Breast epithelium (tissue), 4 donors: ENCODE measurements around the gene SIGLEC11. TPM values are rescaled to one million over a fixed set of nuclear protein-coding genes. Genes with fewer than 3 reads are reported as not detected.

ENCODE experiments used
- DNase-seq, 2 donors: peaks; one replicate each; pipeline ENCODE4 v3.0.0-alpha.2; 2019; ENCODE audit warnings: low spot score in 2 of 2
- H3K27ac ChIP-seq, 2 donors: fragments of 200-600 bp; sonication (generic) in 1 of 2; one replicate each; pipeline ENCODE4 v1.5.1; 2016 to 2019; ENCODE audit warnings: mild to moderate bottlenecking in 1 of 2
- H3K27me3 ChIP-seq, 2 donors: fragments of 200-600 bp; sonication (generic) in 1 of 2; one replicate each; pipeline versions ENCODE4 v1.5.1 to v1.6.0; 2017 to 2019; ENCODE audit warnings: control low read depth in 1 of 2, mild to moderate bottlenecking in 1 of 2
- H3K36me3 ChIP-seq: fragments of 200-600 bp; one replicate; pipeline ENCODE4 v1.5.1; 2019
- H3K4me1 ChIP-seq, 2 donors: fragments of 200-600 bp; sonication (generic); one replicate each; pipeline ENCODE4 v1.5.1; 2016 to 2019; ENCODE audit warnings: control low read depth in 1 of 2
- H3K4me3 ChIP-seq, 3 donors: fragments of 200-600 bp; sonication (generic); 1 replicate in 2 of 3; 2 replicates in 1 of 3; pipeline ENCODE4 v1.5.1; 2016 to 2019; ENCODE audit warnings: mild to moderate bottlenecking in 3 of 3, moderate library complexity in 2 of 3
- H3K9me3 ChIP-seq, 2 donors: fragments of 200-600 bp; sonication (generic) in 1 of 2; one replicate each; pipeline ENCODE4 v1.5.1; 2016 to 2019; ENCODE audit warnings: control low read depth in 1 of 2
- POLR2A ChIP-seq: fragments of 450-650 bp; IDR thresholded peaks from one replicate; pipeline ENCODE4 v1.6.1; 2016; ENCODE audit warnings: antibody characterized with exemption, mild to moderate bottlenecking, moderate library complexity
- POLR2AphosphoS5 ChIP-seq, 3 donors: sonication (generic); formaldehyde crosslinking; IDR thresholded peaks; one replicate each; pipeline ENCODE4 v1.6.1; 2017; ENCODE audit warnings: antibody characterized with exemption in 3 of 3
- intact Hi-C: fragments of 100-400 bp; cut with DNase I; formaldehyde crosslinking; loops from one replicate; pipeline ENCODE4 v1.15.1; 2023; ENCODE audit warnings: low total_unique reads
- total RNA-seq, 3 donors: library from RNA; depleted of rRNA; stranded (reverse); fragments of >200 nt; gene quantifications; one replicate each; pipeline ENCODE4 v1.1.0, GENCODE V29; 2016
- TF ChIP-seq, protein P1 (sequence below), 3 donors: fragments of 450-650 bp; IDR thresholded peaks; one replicate each; pipeline ENCODE4 v1.5.1; 2016 to 2017; ENCODE audit warnings: antibody characterized with exemption in 3 of 3, mild to moderate bottlenecking in 3 of 3, moderate library complexity in 3 of 3

The SIGLEC11 gene
- total RNA-seq, 3 donors from 2014 or later = 0.59 to 2.2 (median 0.66) TPM

DNA sequence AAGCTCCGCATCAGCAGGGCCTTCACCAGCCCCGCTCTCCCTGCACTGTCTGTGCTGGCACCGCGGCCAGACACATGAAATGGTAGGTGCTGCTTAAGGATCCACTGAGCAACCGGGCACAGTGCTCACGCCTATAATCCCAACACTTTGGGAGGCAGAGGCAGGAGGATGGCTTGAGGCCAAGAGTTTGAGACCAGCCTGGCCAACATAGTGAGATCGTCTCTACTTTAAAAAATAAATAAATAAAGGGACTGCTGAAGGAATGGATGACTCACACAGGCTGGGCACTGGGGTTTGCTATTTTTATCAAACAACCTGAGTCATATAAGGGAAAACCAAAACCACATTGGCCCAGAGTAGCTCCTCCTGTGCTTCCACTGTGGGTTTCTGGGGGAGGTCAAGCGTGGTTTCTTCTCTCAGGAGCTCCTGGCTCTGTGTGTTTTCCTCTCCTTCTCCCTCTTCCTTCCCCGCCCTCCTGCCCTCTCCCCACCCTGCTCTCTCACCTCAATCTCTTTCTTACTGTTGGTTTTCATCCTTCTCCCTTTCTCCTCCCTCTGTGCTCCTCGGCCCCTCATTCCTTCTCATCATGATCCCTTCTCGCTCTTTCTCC is 42.9 kb upstream of the SIGLEC11 start:
- Histone ChIP-seq H3K4me1 (no peaks in the 10 kb centered on the region), H3K36me3 (peaks cover 8% of the 10 kb centered on the region), H3K27ac (peak overlapping the region; percentile 46 to 52), H3K9me3 (no peaks in the 10 kb centered on the region), H3K4me3 (no peak overlapping the region), H3K27me3 (no peaks in the 10 kb centered on the region)
- DNase-seq = peak in 1 of 2 donors; percentile 19
- TF ChIP-seq, protein P1, sequence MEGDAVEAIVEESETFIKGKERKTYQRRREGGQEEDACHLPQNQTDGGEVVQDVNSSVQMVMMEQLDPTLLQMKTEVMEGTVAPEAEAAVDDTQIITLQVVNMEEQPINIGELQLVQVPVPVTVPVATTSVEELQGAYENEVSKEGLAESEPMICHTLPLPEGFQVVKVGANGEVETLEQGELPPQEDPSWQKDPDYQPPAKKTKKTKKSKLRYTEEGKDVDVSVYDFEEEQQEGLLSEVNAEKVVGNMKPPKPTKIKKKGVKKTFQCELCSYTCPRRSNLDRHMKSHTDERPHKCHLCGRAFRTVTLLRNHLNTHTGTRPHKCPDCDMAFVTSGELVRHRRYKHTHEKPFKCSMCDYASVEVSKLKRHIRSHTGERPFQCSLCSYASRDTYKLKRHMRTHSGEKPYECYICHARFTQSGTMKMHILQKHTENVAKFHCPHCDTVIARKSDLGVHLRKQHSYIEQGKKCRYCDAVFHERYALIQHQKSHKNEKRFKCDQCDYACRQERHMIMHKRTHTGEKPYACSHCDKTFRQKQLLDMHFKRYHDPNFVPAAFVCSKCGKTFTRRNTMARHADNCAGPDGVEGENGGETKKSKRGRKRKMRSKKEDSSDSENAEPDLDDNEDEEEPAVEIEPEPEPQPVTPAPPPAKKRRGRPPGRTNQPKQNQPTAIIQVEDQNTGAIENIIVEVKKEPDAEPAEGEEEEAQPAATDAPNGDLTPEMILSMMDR (IDR thresholded peaks at IDR 0.05) = no peak
- no peak for TF ChIP-seq POLR2AphosphoS5 (IDR thresholded peaks at IDR 0.05)
- no peak for TF ChIP-seq POLR2A
- intact Hi-C loops = no loop called here

DNA sequence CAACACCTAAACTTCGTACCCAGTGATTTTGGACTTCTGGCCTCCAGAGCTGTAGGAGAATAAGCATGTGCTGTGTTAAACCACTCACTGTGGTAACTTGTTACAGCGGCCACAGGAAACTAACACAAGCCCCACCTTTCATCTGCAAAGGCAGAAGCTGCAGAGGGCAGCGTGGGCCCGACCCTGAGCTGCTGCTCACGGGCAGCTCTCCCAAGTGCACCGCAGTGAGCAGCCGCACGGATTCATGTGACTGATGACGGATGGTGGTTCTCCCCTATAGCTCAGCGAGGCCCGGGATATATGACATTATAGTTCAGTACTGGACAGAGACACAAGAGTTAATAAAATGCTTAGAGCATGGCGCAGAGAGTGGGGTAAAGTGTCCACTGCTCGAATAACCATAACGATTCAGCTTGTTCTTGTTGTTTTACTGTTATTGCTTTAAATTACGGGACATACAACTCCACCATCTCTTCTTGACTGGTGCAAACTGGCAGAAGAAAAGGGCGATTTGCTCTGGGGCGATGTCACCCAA is 42.3 kb upstream of the SIGLEC11 start:
- TF ChIP-seq, protein P1 (IDR thresholded peaks at IDR 0.05) = no peak
- TF ChIP-seq POLR2AphosphoS5 (IDR thresholded peaks at IDR 0.05) = no peak
- H3K27ac ChIP-seq = peak overlapping the region in 1 of 2 donors; percentile 52
- no peaks in the 10 kb centered on the region for H3K9me3 ChIP-seq
- H3K4me1 ChIP-seq = no peaks in the 10 kb centered on the region
- intact Hi-C loops = no loop called here
- no peaks in the 10 kb centered on the region for H3K27me3 ChIP-seq
- H3K36me3 ChIP-seq = peaks cover 8% of the 10 kb centered on the region
- H3K4me3 ChIP-seq = no peak overlapping the region
- no peak for DNase-seq

DNA sequence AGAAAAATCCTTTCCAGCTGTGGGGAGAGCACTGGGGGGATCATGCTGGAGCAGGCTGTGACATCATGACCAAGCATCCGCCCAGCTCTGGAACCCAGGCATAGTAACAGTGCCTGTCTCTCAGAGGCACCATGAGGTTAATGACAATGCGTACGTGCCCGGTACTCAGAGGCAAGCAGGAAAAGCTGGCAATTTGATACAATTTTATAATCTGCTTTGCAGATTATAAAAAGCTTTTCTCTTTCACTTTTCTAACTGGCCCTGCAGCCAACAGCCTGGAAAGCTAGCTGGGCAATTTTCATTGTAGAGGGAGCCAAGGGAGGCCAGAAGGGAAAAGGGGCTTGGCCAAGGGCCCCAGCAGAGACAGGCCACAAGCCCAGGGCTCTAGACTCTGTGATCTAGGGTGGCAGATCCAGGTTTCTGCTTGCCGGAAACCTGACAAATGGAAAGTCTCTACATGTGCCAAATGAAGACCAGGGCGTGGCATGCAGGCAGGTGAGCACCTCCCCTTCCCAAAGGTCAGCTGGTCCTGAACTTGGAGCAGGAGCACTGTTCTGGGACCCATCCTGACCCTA is 41.5 kb upstream of the SIGLEC11 start:
- Histone ChIP-seq H3K4me3 (no peak overlapping the region), H3K4me1 (no peaks in the 10 kb centered on the region), H3K36me3 (peaks cover 8% of the 10 kb centered on the region), H3K27ac (no peak overlapping the region), H3K27me3 (no peaks in the 10 kb centered on the region), H3K9me3 (no peaks in the 10 kb centered on the region)
- no peak for TF ChIP-seq POLR2AphosphoS5 (IDR thresholded peaks at IDR 0.05)
- TF ChIP-seq, protein P1 (IDR thresholded peaks at IDR 0.05) = no peak
- no peak for TF ChIP-seq POLR2A
- DNase-seq = no peak
- intact Hi-C loops = no loop called here

DNA sequence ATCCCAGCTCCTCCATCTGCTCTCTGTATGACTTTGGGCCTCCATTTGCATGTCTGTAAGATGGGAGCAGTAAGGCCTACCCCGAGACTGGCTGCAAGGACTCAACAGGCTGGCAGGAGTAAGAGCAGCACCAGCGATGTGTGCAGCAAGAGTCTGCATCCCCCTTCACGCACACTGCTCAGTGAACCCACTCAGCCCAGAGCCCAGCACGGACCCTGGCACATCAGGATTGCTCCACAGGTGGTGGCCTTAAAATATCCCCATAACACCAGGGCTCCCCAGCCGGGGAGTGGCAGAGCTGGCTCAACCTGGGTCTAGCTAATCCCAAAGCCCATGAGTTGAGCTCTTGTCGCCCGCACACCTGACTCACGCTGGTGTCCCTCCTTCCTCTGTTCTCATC is 40.8 kb upstream of the SIGLEC11 start:
- H3K36me3 ChIP-seq = peaks cover 8% of the 10 kb centered on the region
- no peaks in the 10 kb centered on the region for H3K4me1 ChIP-seq
- no peaks in the 10 kb centered on the region for H3K27me3 ChIP-seq
- H3K9me3 ChIP-seq = no peaks in the 10 kb centered on the region
- no peak for DNase-seq
- intact Hi-C loops = no loop called here
- no peak overlapping the region for H3K4me3 ChIP-seq
- no peak overlapping the region for H3K27ac ChIP-seq
- TF ChIP-seq, protein P1 (IDR thresholded peaks at IDR 0.05) = no peak
- TF ChIP-seq POLR2A (no peak), POLR2AphosphoS5 (IDR thresholded peaks at IDR 0.05) (no peak)

DNA sequence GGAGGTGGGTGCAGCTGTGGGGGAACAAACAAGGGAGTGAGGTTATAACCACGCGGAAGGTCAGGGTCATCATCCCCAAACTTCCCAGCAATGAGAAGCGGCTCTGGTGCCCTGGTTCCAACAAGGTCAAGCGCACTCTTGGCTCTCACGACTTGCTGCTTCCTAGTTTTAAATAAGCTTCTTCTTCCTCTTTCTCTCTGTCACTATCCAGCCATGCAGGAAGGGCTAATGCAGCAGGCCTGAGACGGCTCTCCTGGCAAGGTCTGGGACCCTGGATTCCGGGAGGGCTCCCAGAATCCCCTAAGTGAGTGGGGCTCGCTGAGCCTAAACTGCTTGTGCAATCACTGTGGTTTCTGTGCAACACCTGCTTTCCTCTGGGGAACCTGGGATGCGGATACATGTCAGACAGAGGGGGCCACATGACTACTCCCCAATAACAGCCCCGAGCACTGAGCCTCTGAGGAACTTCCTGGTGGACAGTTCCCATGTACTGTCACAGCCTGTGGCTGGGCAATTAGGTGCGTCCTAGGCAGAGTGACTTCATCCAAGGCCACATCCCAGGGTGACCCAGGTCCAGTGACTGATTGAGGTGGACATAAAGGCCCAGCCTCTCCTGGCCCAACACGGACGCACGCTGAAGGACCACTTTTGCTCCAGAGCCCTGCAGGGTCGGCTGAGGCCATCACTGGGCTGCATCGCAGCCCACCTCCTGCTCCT is 40.0 kb upstream of the SIGLEC11 start:
- DNase-seq = no peak
- Histone ChIP-seq H3K36me3 (peaks cover 8% of the 10 kb centered on the region), H3K9me3 (no peaks in the 10 kb centered on the region), H3K27me3 (no peaks in the 10 kb centered on the region), H3K4me3 (no peak overlapping the region), H3K4me1 (no peaks in the 10 kb centered on the region), H3K27ac (no peak overlapping the region)
- intact Hi-C loops = no loop called here
- TF ChIP-seq, protein P1 (IDR thresholded peaks at IDR 0.05) = no peak
- TF ChIP-seq POLR2AphosphoS5 (IDR thresholded peaks at IDR 0.05) (no peak), POLR2A (no peak)
